GM23338 (cell line): ENCODE data around the gene LRRC8E. TPM values are rescaled to one million over a fixed set of nuclear protein-coding genes. Genes with fewer than 3 reads are reported as not detected.
A peak's percentile ranks its signal among the peaks of the same experiment; 100 is the strongest.

Source experiments
- ATAC-seq: fragments of 200-7000 bp; cut with Tn5 transposase; 3 replicates; pipeline ENCODE4 v1.9.1; 2020
- DNase-seq: peaks from one replicate; pipeline ENCODE4 v3.0.0-alpha.2; 2015; ENCODE audit warnings: low spot score
- H2AFZ ChIP-seq: fragments of 200-600 bp; sonication (generic); 2 replicates; pipeline ENCODE4 v1.8.0; 2016; ENCODE audit warnings: antibody characterized with exemption, mild to moderate bottlenecking, moderate library complexity
- H3F3A ChIP-seq: fragments of 200-600 bp; sonication (generic); replicated peaks from 2 replicates; pipeline ENCODE4 v1.8.0; 2017; ENCODE audit warnings: antibody characterized with exemption, mixed run types, low read depth
- H3K27ac ChIP-seq: fragments of 200-600 bp; sonication (generic); 2 replicates; pipeline ENCODE4 v1.6.1; 2016; ENCODE audit warnings: low read depth
- H3K27me3 ChIP-seq: fragments of 200-600 bp; sonication (generic); 2 replicates; pipeline ENCODE4 v1.8.0; 2016; ENCODE audit warnings: mild to moderate bottlenecking, mixed run types, moderate library complexity; ENCODE audit not compliant: insufficient read depth
- H3K36me3 ChIP-seq: fragments of 200-600 bp; sonication (generic); 2 replicates; pipeline ENCODE4 v1.8.0; 2016; ENCODE audit warnings: mild to moderate bottlenecking; ENCODE audit not compliant: insufficient read depth
- H3K4me1 ChIP-seq: fragments of 200-600 bp; sonication (generic); 2 replicates; pipeline ENCODE4 v1.8.0; 2016; ENCODE audit warnings: mild to moderate bottlenecking, moderate library complexity; ENCODE audit not compliant: insufficient read depth
- H3K4me2 ChIP-seq: fragments of 200-600 bp; sonication (generic); 2 replicates; pipeline ENCODE4 v1.7.1; 2017; ENCODE audit warnings: mixed run types
- H3K4me3 ChIP-seq: fragments of 200-600 bp; sonication (generic); 2 replicates; pipeline ENCODE4 v1.6.1; 2016; ENCODE audit warnings: mixed run types
- H3K79me2 ChIP-seq: fragments of 200-600 bp; sonication (generic); replicated peaks from 2 replicates; pipeline ENCODE4 v1.8.0; 2017; ENCODE audit warnings: mild to moderate bottlenecking; ENCODE audit not compliant: insufficient read depth
- H3K9me2 ChIP-seq: fragments of 200-600 bp; sonication (generic); 2 replicates; pipeline ENCODE4 v1.8.0; 2017; ENCODE audit not compliant: insufficient read depth
- H4K20me1 ChIP-seq: fragments of 200-600 bp; sonication (generic); replicated peaks from 2 replicates; pipeline ENCODE4 v1.8.0; 2017; ENCODE audit warnings: mild to moderate bottlenecking; ENCODE audit not compliant: insufficient read depth
- H3K27ac Mint-ChIP-seq: 2 replicates; pipeline ENCODE4 v1.8.0; 2020; ENCODE audit warnings: inconsistent platforms, mild to moderate bottlenecking, moderate library complexity, mixed read lengths
- H3K27me3 Mint-ChIP-seq: 3 replicates; pipeline ENCODE4 v1.8.0; 2022; ENCODE audit warnings: low read depth, mild to moderate bottlenecking, moderate library complexity, mixed read lengths, inconsistent platforms; ENCODE audit not compliant: insufficient read depth, poor library complexity
- H3K36me3 Mint-ChIP-seq: 3 replicates; pipeline ENCODE4 v1.8.0; 2021; ENCODE audit warnings: low read depth, mild to moderate bottlenecking, inconsistent platforms, moderate library complexity, mixed read lengths
- H3K4me1 Mint-ChIP-seq: 3 replicates; pipeline ENCODE4 v1.8.0; 2020; ENCODE audit warnings: mild to moderate bottlenecking, inconsistent platforms, mixed read lengths
- H3K4me3 Mint-ChIP-seq: 3 replicates; pipeline ENCODE4 v1.8.0; 2021; ENCODE audit warnings: moderate library complexity, mild to moderate bottlenecking, inconsistent platforms, mixed read lengths
- H3K9me3 Mint-ChIP-seq: 3 replicates; pipeline ENCODE4 v1.8.0; 2020; ENCODE audit warnings: moderate library complexity, mild to moderate bottlenecking, inconsistent platforms, mixed read lengths
- CREB1 ChIP-seq: fragments of 250-450 bp; sonication (Bioruptor Pico); IDR thresholded peaks from 2 replicates; pipeline ENCODE4 v1.5.0; 2020; ENCODE audit warnings: low read depth, mild to moderate bottlenecking, moderate library complexity
- ETS1 ChIP-seq: IDR thresholded peaks from 2 replicates; pipeline ENCODE4 v1.6.1; 2016; ENCODE audit warnings: antibody characterized with exemption
- EZH2phosphoT487 ChIP-seq: fragments of 200-600 bp; sonication (generic); IDR thresholded peaks from one replicate; pipeline ENCODE4 v1.8.1; 2018; ENCODE audit warnings: antibody characterized with exemption; ENCODE audit not compliant: unreplicated experiment
- POLR2AphosphoS5 ChIP-seq: IDR thresholded peaks from 2 replicates; pipeline ENCODE4 v1.6.1; 2016; ENCODE audit warnings: antibody characterized with exemption, low read depth
- STAT1 ChIP-seq: IDR thresholded peaks from one replicate; pipeline ENCODE4 v1.6.1; 2016; ENCODE audit warnings: antibody characterized with exemption; ENCODE audit not compliant: unreplicated experiment
- ZNF331 ChIP-seq: fragments of 250-450 bp; sonication (Bioruptor Pico); IDR thresholded peaks from 2 replicates; pipeline ENCODE4 v1.5.0; 2020; ENCODE audit warnings: low read depth, mild to moderate bottlenecking, moderate library complexity
- polyA plus RNA-seq: library from polyadenylated mRNA; unstranded; fragments of >200 nt; fragmentation: Nextera tagmentation; extraction: Ambion mirVana; gene quantifications from 2 replicates; pipeline ENCODE4 v1.2.1, GENCODE V29; 2016
- total RNA-seq: library from RNA; depleted of rRNA; stranded (reverse); fragments of >200 nt; shearing (Covaris generic); gene quantifications from 2 replicates; pipeline ENCODE4 v1.2.3, GENCODE V29; 2014

LRRC8E gene
- total and polyA plus RNA-seq, 2 experiments from 2014 or later = 0.29 to 4.8 TPM

- Histone ChIP-seq H3K27ac (peak overlapping the region; percentile 92), H3K4me2 (peak overlapping the region; percentile 53; the same call in 1 of the 2 replicates), H3K36me3 (no peaks in the 10 kb centered on the region), H3K79me2 (no peaks in the 10 kb centered on the region), H3F3A (peaks cover 13% of the 10 kb centered on the region; the same call in 1 of the 2 replicates), H2AFZ (no peak overlapping the region), H3K4me3 (peak overlapping the region; percentile 13; the same call in 1 of the 2 replicates), H3K9me2 (no peaks in the 10 kb centered on the region), H3K4me1 (peaks cover 21% of the 10 kb centered on the region; the same call in 1 of the 2 replicates), H4K20me1 (no peaks in the 10 kb centered on the region), H3K27me3 (peaks cover 40% of the 10 kb centered on the region)
- DNase-seq (peak; percentile 96), ATAC-seq (peak; percentile 1)
- Mint-ChIP-seq H3K36me3 (peaks cover 5% of the 10 kb centered on the region; the same call in 2 of the 3 replicates), H3K4me3 (peak overlapping the region; percentile 54), H3K27ac (peak overlapping the region; percentile 94), H3K4me1 (peaks cover 18% of the 10 kb centered on the region), H3K27me3 (peaks cover 56% of the 10 kb centered on the region), H3K9me3 (no peaks in the 10 kb centered on the region)
- TF ChIP-seq POLR2AphosphoS5 (peak; percentile 58), EZH2phosphoT487 (no peak), CREB1 (CRISPR knock-in tag) (no peak)
These were observed 17.5 kb upstream of the LRRC8E start for GRCh38 chr19:7870571-7871436.

- peak overlapping the region; percentile 94 for H3K27ac Mint-ChIP-seq
- Histone ChIP-seq H3K27ac (peak overlapping the region; percentile 92), H3K36me3 (no peaks in the 10 kb centered on the region), H3K9me2 (no peaks in the 10 kb centered on the region), H3K4me1 (peaks cover 21% of the 10 kb centered on the region; the same call in 1 of the 2 replicates), H3K27me3 (peaks cover 31% of the 10 kb centered on the region), H3K4me2 (peak overlapping the region; percentile 91), H3F3A (peaks cover 13% of the 10 kb centered on the region; the same call in 1 of the 2 replicates), H3K4me3 (peak overlapping the region; percentile 81; the same call in 1 of the 2 replicates), H3K79me2 (no peaks in the 10 kb centered on the region), H2AFZ (no peak overlapping the region), H4K20me1 (no peaks in the 10 kb centered on the region)
- peaks cover 48% of the 10 kb centered on the region for H3K27me3 Mint-ChIP-seq
- peak overlapping the region; percentile 54 for H3K4me3 Mint-ChIP-seq
- H3K4me1 Mint-ChIP-seq = peaks cover 18% of the 10 kb centered on the region
- H3K36me3 Mint-ChIP-seq = peaks cover 5% of the 10 kb centered on the region; the same call in 2 of the 3 replicates
- no peaks in the 10 kb centered on the region for H3K9me3 Mint-ChIP-seq
- DNase-seq (peak; percentile 99), ATAC-seq (peak; percentile 6)
- TF ChIP-seq ZNF331 (CRISPR knock-in tag) = no peak
- TF ChIP-seq CREB1 (CRISPR knock-in tag) = peak; percentile 55; the same call in 1 of the 2 replicates
- no peak for TF ChIP-seq STAT1
- TF ChIP-seq ETS1 = no peak
These were observed 16.6 kb upstream of the LRRC8E start for GRCh38 chr19:7871437-7872305.
